HG03175 (cell line): ENCODE results near the gene EVA1C.
"Not testable (repeated sequence)": the region's sequence is repeated elsewhere in the genome, so short reads cannot be mapped to it uniquely, and the experiment has no call there.

ENCODE experiments used
- ATAC-seq: cut with Tn5 transposase; IDR thresholded peaks from one replicate; pipeline ENCODE4 v1.9.1; 2021; ENCODE audit warnings: mild to moderate bottlenecking, moderate library complexity; ENCODE audit not compliant: unreplicated experiment

The EVA1C gene

DNA sequence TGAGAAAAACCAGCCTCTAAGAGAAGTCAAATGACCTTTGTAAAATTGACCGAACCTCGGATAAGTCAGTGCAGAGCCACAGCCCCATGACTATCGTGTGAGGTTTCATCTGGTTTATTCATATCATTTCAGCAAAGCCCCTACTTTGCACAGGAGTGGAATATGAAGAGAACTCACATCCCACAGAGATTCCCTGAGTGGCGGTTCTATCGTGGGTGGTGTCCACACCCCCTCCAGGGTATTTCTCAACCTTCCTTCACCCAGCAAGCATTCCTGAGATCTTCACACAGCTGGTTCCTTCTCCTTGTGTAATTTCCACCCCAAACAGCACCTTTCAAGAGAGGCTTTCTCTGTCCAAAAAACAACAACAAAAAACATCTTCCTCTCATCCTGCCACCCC is 47.5 kb downstream of the EVA1C start:
- ATAC-seq = no peak

DNA sequence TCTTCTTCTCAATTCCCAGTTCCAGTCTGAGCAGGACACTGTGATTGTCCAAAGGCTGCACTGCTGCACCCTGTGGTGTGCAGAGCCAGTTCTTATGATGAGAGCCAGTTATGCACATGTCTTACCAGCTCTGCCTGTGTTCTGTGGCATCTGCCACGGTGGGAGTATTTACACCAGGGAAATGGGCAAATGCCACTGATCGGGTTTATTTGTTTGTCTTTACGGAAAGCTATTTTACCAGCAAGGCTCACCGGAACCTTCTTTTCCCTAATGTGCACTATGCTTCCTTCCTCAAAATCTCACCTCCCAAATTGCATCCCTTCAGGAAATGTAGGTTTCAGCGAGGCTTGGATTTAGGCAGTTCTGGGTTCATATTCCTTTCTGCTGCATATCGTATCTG is 49.0 kb downstream of the EVA1C start:
- ATAC-seq = no peak

DNA sequence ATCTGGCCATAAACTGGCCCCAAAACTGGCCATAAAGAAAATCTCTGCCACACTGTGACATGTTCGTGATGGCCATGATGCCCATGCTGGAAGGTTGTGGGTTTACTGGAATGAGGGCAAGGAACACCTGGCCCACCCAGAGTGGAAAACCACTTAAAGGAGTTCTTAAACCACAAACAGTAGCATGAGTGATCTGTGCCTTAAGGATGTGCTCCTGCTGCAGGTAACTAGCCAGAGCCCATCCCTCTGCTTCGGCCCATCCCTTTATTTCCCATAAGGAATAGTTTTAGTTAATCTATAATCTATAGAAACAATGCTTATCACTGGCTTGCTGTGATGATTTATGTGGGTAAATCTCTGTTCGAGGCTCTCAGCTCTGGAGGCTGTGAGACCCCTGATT is 50.1 kb downstream of the EVA1C start:
- ATAC-seq = not testable (repeated sequence)

DNA sequence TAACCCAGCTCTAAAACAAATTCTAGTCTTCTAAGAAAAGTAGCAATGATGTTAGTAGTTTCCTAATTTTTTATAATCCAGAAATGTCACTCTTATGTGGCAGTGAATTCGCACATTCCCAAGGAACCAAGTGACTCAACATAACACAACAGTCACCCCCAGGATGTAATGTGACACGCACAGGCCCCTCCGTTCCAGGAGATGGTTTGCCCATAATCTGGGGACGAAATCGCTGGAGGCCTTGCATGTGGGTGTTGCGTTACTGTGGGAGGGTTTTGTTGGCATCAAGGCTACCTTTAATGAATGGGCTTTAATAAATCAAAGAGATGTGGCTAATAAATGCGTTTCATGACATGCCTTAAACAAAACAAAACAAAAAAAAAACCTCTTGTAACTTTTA is 50.9 kb downstream of the EVA1C start:
- no peak for ATAC-seq

DNA sequence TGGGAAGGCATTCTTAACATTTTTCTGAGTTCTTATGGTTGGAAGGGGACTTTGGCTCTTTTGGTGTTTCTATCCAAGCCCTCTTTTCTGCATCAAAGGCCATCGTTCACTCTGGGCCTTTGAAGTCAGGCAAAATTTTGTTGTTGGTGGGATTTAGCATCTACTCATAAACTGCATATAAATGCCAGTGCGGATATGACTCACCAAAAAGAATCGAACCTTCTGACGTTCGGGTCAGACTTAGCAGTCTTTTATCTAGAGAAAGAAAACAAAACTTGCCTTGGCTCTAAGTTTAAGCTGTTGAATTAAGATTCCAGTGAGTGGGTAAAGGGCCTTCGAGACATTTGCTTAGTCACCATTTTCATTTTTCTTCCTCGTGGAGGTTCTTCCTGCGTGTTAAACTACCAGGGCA is 51.4 kb downstream of the EVA1C start:
- no peak for ATAC-seq

DNA sequence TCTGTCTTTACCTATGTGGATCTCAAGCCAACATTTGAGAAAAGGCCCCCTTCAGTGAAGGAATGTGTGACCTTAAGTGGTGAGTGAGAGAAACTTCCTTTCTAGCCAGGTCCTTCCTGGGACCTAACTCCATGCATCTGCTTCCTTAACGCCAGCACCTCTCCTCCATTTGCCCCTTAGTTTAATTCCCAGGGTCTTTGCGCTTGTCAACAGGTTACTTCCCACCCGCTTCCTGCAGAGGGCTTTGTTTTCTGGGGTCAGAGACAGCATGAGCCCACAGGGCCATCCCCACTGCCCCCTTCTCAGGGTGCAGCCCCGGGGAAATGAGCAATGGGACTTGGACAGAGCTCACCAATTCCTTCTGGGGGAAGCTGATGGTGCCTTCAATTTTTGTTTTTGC is 54.8 kb downstream of the EVA1C start:
- ATAC-seq = no peak

DNA sequence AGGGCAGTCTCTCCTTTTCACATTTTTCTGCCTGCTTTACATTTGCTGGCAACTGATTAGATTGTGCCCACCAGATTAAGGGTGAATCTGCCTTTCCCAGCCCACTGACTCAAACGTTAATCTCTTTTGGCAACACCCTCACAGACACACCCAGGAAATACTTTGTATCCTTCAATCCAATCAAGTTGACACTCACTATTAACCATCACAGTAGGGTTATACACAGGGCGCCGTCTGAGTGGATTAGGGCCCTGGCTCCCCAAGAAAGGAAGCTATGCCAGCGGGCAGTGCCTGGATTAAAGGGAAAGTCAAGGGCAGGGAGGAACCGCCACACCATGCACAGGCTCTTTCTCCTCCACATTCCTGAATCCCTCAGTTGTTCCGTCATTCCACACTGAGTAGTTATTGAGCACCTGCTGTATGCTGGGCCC is 56.2 kb downstream of the EVA1C start:
- ATAC-seq = no peak

DNA sequence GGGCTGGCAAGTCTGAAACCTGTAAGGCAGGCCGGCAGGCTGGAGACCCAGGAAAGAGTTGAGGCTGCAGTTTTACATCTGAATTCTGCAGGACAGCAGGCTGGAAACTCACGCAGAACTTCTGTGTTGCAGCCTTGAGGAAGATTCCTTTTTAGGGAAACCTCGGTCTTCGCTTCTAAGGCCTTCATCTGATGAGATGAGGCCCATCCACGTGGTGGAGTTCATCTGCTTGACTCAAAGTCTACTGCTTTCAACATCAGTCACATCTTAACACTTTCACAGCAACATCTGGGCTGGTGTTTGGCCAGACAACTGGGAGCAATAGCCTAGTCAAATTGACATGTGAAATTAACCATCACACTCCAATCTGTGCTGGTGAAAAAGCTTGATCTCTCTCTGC is 57.1 kb downstream of the EVA1C start:
- ATAC-seq = no peak

DNA sequence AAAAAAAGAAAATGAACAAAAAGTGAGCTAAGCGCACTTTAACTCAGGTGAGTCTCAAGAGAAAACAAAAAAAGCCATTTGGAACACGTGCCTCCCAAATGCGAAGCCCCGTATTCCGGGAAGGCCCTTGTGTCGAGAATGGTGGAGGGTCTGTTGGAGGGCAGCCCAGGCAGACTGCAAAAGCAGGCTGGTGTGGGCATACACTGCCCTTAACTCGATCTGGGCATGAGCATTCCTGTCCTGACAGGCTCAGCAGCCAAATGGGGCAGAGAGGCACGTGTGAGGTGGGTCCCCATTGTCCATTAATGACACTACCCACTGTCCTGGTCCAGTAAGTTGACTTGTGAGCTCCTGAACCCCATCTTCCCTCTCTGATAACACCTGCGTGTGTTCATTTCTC is 57.7 kb downstream of the EVA1C start:
- ATAC-seq = no peak

DNA sequence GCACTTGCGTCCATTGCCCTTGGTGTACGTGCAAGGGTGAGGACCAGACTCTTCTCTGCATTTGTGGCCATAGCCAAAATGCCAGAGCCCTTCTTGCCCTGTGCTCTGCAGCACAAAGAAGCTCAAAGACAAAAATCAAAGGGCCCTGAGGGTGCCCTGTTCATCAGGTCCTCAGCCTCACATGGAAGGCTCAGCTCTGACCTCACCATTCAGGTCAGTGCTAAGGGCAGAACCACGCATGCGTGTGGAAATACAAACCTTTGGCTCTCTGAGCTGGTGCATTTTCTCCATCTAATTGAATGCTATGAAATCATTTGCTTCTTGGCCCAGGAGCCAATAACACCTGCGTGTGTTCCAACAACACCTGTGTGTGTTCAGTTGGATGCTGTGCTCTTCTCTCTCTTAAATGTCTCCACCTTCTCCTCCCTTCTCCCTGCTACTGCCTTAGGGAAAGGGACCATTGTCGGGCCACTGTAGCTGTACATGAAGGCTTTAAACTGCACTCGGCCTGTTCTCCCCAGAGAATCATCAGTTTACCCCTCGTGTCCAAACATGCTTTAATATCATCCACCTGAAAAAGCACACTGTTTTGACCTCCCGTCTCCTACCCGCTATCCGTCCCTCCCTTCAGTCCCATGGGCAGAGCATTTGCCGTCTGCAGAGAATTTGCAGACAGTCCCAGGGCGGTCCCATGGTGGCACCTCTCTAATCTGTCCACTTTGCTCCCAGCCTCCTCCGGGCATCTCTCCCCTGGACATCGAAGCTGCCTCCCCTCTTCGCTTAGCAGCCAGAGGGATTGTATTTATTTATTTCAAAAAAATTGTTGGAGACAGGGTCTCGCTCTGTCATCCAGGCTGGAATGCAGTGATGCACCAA is 60.6 kb downstream of the EVA1C start:
- ATAC-seq = no peak

DNA sequence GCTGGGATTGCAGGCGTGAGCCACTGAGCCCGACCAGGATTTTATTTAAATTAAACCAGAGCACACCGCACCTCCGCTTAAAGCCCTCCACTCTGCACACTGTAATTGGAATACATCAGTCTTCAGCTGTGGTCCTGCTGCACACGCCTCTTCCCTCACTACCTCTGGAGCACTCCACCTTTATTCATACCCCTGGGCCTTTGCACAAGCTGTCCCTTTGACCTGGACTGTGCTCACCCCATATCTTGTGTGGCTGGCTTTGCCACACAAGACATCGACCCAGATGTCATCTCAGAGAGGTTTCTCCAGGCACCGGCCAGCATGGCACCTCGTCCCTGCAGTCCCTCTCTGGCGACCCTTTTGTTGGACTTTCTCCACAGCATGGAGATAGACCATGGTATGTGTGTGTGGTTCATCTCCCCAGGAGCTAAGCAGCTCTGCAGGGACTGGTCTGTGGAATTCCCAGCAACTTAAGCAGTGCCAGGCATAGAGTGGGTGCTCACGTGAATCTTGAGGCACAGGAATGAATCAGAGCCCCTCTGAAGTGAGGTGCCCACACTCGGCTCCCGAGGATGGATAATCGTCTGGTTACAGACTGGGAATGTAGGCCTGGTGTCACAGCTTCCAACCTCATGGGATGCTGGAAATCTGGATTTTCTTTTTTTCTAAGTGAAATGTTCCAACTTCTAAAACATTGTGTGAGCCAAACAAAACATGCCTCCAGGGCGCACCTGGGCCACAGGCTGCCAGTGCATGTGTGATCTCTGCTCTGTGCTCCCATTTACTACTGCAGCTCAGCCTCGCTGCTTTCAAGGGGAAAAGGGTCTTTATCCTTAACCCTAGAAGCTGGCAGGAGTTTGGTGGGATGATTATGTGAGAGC is 61.9 kb downstream of the EVA1C start:
- ATAC-seq = no peak

DNA sequence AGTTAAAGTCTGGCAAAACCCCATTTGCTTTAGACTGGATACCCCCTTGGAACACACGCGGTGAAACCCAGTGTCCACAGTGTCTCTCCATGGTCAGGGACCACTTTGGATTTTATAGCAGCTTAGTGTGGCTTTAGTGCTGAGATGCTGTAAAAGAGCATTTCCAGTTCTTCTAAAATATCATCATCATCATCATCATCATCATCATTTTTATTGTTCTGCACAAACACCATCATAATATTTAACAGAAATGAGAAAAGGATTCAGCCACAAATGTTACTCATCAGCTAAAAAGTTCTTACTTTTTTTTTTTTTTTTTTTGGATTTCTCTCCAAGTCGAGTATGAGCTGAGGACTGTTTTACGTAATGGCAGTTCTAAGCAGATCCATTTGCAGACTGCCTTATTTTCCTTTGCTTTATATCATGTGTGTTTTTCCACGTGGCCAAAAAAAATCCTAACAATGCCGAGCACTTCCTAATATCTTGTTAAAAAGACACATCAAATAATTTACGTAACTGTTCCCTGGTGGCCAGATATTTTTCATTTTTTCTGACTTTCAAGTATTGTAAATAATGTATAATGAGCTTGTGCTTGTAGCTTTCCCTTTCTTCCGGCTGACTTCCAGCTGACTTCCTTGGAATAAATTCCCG is 62.8 kb downstream of the EVA1C start:
- ATAC-seq = no peak

DNA sequence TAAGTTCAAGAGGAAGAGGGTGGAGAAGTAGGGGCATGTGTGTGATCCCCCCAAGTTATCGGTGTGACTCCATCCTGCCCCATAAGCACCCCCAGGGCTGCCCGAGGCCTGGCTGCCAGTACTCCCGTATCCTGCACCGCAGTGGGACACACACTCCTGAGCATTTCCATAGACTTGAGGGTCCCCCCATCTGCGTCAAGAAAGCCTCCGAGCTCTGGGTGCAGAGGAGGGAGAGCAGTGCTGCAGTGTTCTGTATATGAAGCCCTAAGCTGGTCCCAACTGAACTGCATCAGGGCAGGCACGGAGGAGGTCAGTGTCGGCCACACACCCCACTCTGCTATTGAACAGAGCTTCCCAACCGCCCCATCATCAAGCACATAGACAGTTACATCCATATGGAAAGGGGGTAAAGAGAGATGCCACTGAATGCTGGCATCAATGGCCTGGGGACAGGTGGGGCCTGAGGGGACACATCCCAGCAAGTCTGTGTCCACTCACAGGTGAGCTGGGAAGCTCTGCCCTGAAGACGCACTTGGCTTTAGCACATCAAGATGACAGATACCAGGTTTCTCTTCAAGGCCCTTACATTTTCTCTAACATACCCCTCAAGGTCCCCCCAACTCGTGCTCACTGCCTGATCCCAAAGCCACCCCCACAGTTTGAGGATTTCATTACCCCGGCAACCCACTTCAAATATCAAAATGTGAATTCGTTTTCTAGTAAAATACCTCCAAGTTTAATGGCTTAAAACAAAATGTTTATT is 64.3 kb downstream of the EVA1C start:
- ATAC-seq = no peak

DNA sequence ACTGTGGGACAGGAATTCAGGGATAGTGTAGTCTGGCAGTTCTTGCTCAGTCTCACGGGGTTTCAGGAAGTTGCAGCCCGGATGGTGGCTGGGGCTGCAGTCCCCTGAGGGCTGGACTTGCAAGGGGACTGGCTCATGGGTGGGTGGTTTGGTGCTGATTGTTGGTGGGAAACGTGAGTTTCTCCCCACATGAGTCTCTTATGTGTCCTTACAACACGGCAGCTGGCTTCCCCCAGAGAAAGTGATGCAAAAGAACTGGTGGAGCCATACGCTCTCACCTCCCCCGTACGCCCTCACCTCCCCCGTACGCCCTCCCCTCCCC is 64.9 kb downstream of the EVA1C start:
- ATAC-seq = no peak

DNA sequence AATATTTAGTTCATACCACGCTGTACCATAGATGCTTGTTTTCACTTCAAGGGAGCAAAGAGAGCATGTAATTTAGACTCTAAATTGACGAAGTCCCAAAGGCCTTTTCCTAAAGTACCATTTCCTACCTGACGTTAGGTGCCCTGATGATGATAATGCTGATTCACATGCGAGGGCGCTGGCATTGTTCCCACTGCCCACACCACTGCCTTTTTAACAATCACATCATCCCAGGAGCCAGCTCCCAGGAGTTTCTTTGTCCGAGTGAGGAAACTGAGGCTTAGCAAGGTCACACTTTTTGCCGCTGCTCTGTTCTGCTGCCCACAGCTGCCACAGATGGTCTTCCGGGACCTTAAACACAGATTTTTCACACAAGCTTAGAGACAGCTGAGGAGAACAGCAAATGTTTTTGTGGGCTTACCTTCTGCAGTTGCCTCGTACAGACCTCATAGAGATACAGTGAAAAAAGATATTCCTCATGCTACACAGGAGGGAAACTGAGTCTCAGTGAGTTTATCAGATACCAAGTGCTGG is 69.4 kb downstream of the EVA1C start:
- no peak for ATAC-seq

DNA sequence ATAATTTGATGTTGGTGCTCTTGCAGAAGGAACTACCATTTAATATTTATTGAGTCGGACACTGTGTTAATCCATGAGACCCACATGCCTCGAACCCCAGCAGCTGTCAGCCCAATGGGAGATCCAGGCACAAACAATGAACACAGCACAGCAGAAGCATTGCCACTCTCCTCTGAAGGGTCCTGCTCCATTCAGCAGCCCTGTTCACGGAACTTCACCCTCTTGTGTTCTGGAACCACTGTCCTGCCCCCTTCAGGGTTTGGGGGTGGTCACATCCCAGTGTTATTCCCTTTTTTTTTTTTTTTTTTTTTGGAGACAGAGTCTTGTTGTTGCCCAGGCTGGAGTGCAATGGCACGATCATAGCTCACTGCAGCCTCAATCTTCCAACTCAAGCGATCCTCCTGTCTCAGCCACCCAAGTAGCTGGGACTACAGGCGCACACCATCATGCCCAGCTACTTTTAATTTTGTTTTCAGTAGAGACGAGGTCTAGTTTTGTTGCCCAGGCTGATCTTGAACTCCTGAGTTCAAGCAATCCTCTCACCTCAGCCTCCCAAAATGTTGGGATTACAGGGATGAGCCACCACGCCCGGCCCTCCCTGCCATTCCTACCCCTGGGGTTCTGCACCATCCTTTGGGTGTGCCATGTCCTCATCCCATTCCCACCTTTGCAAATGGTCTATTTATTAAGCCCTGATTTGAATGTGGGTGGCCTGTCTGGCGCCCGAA is 70.2 kb downstream of the EVA1C start:
- ATAC-seq = no peak

DNA sequence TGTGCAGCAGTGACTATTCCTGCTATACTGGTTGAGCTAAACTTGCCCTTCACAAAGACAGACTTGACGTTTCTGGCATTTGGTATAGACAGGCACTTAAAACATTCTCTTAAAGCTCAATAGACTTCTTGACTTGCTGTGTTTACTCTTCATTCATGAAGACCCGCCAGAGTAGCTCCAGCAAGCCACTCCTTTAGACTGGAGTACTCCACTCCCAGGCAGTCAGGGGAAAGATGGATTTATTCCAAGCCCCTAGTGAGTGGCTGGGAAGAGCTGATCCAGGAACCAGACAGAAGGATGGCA is 70.7 kb downstream of the EVA1C start:
- no peak for ATAC-seq

DNA sequence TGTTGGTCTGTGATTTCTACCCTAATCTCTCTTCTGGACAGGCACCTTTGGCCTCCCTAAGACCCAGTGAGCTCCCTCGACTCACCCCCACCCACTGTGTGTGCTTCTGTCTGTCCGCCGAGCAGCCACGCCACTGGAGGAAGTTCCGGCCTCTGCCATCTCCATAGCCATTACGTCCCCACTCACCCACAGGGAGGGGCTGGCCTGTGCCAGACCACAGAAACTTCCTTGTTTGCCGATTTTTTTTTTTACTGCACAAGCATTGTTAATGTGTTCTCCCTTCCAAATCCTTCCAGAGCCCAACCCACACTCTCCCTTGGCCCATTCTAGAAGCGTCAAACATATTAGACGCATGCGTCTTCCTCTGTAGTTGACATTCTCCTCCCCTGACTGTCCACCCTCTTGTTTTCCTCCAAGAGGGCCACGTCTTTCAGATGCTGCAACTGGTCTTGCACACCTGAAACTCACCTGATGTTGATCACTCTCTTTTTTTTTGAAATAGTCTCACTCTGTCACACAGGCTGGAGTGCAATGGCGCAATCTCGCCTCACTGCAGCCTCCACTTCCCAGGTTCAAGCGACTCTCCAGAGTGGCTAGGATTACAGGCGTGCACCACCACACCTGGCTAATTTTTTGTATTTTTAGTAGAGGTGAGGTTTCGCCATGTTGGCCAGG is 72.3 kb downstream of the EVA1C start:
- no peak for ATAC-seq

DNA sequence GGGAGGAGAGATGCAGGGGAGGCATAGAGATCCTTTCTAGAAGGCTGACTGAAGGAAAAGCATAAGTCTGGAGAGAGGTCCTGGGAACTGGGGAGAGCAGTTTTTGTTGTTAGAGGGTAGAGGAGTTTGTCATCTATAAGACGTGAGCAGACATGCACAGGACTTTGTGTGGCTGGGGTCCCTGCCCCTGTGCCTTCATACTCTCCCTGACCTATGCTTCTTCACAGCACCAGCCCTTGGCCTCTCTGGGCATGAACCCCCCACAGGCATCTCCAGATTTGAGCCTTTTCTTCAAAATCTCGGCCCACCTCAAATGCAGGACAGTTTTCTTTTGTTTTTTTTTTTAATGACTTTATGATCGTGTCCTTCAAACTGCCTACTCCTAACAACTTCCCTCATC is 79.9 kb downstream of the EVA1C start:
- no peak for ATAC-seq
